ENCODE results near the gene PCTP. TPM values are rescaled to one million over a fixed set of nuclear protein-coding genes. Genes with fewer than 3 reads are reported as not detected.

PCTP gene
- total and polyA plus RNA-seq, 2 of the 4 experiments (the other 2 are of a cell fraction) = 11.6 to 12.9 TPM

DNA sequence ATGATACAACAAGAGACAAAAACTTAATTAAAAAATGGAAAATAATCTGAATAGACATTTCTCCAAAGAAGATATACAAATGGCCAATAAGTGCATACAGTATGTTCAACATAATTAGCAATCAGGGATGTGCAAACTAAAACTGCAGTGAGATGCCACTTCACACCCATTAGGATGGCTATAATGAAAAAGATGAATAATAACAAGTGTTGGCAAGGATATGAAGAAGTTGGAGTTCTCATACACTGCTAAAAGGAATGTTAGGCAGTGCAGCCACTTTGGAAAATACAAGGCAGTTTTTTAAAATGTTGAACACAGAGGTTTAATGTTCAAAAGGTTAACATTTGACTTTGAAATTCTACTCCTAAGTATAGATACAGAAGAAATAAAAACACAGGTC lies 69.8 kb downstream of the PCTP start:
- CTCF ChIA-PET = no interaction called here

More for the DNA sequence above, 69.8 kb downstream of the PCTP start:
- no peaks in the 10 kb centered on the region for H3K79me1 ChIP-seq (ENCODE audit: low read depth in 1 of 2, low read length in 2 of 2)
- TF ChIP-seq MAFK (IDR thresholded peaks at IDR 0.05; ENCODE audit: low read depth, low read length) (no peak), MAZ (IDR thresholded peaks at IDR 0.05; ENCODE audit: borderline replicate concordance, low read depth, low read length) (no peak), RFX5 (IDR thresholded peaks at IDR 0.05; ENCODE audit: low read depth, low read length) (no peak), USF2 (IDR thresholded peaks at IDR 0.05; ENCODE audit: low read depth, low read length) (no peak), ELK1 (IDR thresholded peaks at IDR 0.05; ENCODE audit: borderline replicate concordance, low read depth, low read length) (no peak), POLR2A (IDR thresholded peaks at IDR 0.05; ENCODE audit: low read depth, low read length) (no peak), CHD1 (IDR thresholded peaks at IDR 0.05; ENCODE audit: low read depth, low read length) (no peak), RAD21 (IDR thresholded peaks at IDR 0.05; ENCODE audit: low read length) (no peak), SMC3 (IDR thresholded peaks at IDR 0.05; ENCODE audit: low read depth, low read length) (no peak), MXI1 (IDR thresholded peaks at IDR 0.05; ENCODE audit: borderline replicate concordance, low read depth, low read length) (no peak), BHLHE40 (IDR thresholded peaks at IDR 0.05; ENCODE audit: low read depth, low read length) (no peak), CEBPB (IDR thresholded peaks at IDR 0.05; ENCODE audit: low read depth, low read length) (no peak), RCOR1 (IDR thresholded peaks at IDR 0.05; ENCODE audit: insufficient replicate concordance, low read length) (no peak), FOS (IDR thresholded peaks at IDR 0.05; ENCODE audit: low read depth, low read length) (no peak), NFE2L2 (IDR thresholded peaks at IDR 0.05; ENCODE audit: low read depth, low read length) (no peak)
- TF ChIP-seq, protein P1, sequence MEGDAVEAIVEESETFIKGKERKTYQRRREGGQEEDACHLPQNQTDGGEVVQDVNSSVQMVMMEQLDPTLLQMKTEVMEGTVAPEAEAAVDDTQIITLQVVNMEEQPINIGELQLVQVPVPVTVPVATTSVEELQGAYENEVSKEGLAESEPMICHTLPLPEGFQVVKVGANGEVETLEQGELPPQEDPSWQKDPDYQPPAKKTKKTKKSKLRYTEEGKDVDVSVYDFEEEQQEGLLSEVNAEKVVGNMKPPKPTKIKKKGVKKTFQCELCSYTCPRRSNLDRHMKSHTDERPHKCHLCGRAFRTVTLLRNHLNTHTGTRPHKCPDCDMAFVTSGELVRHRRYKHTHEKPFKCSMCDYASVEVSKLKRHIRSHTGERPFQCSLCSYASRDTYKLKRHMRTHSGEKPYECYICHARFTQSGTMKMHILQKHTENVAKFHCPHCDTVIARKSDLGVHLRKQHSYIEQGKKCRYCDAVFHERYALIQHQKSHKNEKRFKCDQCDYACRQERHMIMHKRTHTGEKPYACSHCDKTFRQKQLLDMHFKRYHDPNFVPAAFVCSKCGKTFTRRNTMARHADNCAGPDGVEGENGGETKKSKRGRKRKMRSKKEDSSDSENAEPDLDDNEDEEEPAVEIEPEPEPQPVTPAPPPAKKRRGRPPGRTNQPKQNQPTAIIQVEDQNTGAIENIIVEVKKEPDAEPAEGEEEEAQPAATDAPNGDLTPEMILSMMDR (conservative IDR thresholded peaks at IDR 0.05; ENCODE audit: low read depth, low read length) = no peak
- H2AK5ac ChIP-seq (ENCODE audit: low read depth, low read length) = no peak overlapping the region
- H2AFZ ChIP-seq (replicated peaks; ENCODE audit: low read length, poor library complexity) = no peak overlapping the region
- no peak overlapping the region for H4K8ac ChIP-seq (ENCODE audit: low read depth in 2 of 2, low read length in 2 of 2)
- H3K36me3 ChIP-seq (ENCODE audit: control insufficient read depth, insufficient read depth, low read length) = no peaks in the 10 kb centered on the region
- H3K9me1 ChIP-seq (ENCODE audit: insufficient read depth, low read length) = no peaks in the 10 kb centered on the region
- DNase-seq (no peak), ATAC-seq (ENCODE audit: low read depth) (no peak)
- no peak overlapping the region for H2BK15ac ChIP-seq (ENCODE audit: low read depth, low read length)
- H2AK9ac ChIP-seq (replicated peaks; ENCODE audit: low read depth, low read length, poor library complexity) = no peak overlapping the region
- no peaks in the 10 kb centered on the region for H3K4me1 ChIP-seq (ENCODE audit: control insufficient read depth, insufficient read depth, low read length)
- no peak overlapping the region for H3K23ac ChIP-seq (ENCODE audit: low read depth, low read length)
- H4K91ac ChIP-seq (ENCODE audit: insufficient read depth, low read depth, low read length) = no peak overlapping the region
- H4K20me1 ChIP-seq (ENCODE audit: insufficient read depth, low read length) = no peaks in the 10 kb centered on the region
- no peak overlapping the region for H2BK5ac ChIP-seq (ENCODE audit: low read depth, low read length, poor library complexity, severe bottlenecking)
- no peak overlapping the region for H3K9ac ChIP-seq (ENCODE audit: low read depth, low read length)
- H3K9me3 ChIP-seq (ENCODE audit: control insufficient read depth, insufficient read depth, low read length) = no peaks in the 10 kb centered on the region
- no peaks in the 10 kb centered on the region for H3K27me3 ChIP-seq (ENCODE audit: control insufficient read depth, insufficient read depth, low read length)
- intact Hi-C loops (cut with micrococcal nuclease) = no loop called here
- in situ Hi-C loops (cut with MboI; ENCODE audit: low sequenced_read_pairs) = loop anchor here (25.0 kb wide), 1 partner anchor 1992 kb away; no protein-coding TSS in a partner anchor
- H3K14ac ChIP-seq (replicated peaks; ENCODE audit: low read depth, low read length) = no peak overlapping the region
- no peak overlapping the region for H2BK20ac ChIP-seq (ENCODE audit: low read depth, low read length)
- no peak overlapping the region for H3K18ac ChIP-seq (ENCODE audit: low read depth, low read length)
- BruUV-seq (replicated peaks) = no TSS peak
- H3K4ac ChIP-seq (ENCODE audit: low read depth, low read length) = no peak overlapping the region
- H4K5ac ChIP-seq (ENCODE audit: low read depth, low read length) = no peak overlapping the region
- no peak overlapping the region for H3K56ac ChIP-seq (ENCODE audit: extremely low read depth, insufficient read depth, low read length)
- dilution Hi-C loops (cut with HindIII; ENCODE audit: low sequenced_read_pairs, unreplicated experiment) = no loop called here
- POLR2A ChIA-PET (ENCODE audit: unreplicated experiment) = no interaction called here
- H3K4me2 ChIP-seq (ENCODE audit: low read depth, low read length) = no peak overlapping the region
- no peak overlapping the region for H3K27ac ChIP-seq (ENCODE audit: insufficient read depth, low read length)
- no peak overlapping the region for H2BK120ac ChIP-seq (ENCODE audit: low read depth, low read length)
- no peak overlapping the region for H3K4me3 ChIP-seq (ENCODE audit: insufficient read depth, low read depth, low read length)

Data from IMR-90 (cell line).